ENCODE measurements around the gene JAZF1. TPM values are rescaled to one million over a fixed set of nuclear protein-coding genes. Genes with fewer than 3 reads are reported as not detected.

Gene JAZF1
- total and polyA plus RNA-seq, 2 experiments from 2014 or later, result 9.5 to 12.1 TPM

DNA sequence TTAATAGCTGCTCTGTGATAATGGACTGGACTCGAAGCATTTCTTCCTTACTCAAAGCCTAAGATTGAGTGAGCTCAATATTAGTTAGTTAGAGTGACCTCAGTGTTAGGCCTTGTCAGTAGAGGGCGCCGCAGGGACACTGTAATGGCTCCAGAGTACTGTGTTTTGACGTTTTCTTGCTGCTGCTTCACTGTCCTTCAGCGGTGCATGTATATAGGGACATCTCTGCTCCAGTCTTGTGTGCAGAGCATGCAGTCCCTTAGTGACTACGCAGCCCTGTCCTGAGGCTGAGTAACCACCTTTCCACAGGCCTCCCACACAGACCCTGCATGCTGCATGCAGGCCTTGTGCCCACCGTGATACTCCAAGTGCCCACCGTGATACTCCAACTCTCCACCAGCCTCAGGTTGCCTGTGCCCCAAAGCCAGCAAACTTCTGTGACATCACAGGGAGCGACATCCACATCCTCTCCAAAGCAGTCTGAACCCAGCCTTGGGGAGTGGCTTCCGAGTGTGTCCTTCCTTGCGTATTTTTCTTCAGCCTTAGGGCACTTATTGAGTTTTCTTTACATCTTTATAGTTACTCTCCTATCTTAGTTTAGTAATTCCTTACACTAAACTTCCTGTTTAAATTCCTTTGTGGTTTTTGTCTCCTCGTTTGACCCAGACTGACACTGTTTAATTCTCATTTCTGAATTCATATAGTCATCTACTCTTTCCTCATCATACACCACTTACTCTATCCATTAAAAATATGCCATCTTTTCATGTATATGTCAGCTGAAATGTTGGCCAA, 118.2 kb downstream of the JAZF1 start:
- Histone ChIP-seq H3K79me2 (peaks cover 5% of the 10 kb centered on the region), H4K20me1 (ENCODE audit: insufficient read depth, poor library complexity, severe bottlenecking) (no peaks in the 10 kb centered on the region), H3K36me3 (replicated peaks; ENCODE audit: insufficient read depth, low read depth) (no peaks in the 10 kb centered on the region), H3K4me3 (no peak overlapping the region), H3K9me2 (replicated peaks; ENCODE audit: insufficient read depth) (no peaks in the 10 kb centered on the region), H3K9me3 (ENCODE audit: low read depth) (no peaks in the 10 kb centered on the region), H2AFZ (no peak overlapping the region), H3K27me3 (no peaks in the 10 kb centered on the region), H3K4me1 (ENCODE audit: insufficient read depth) (no peaks in the 10 kb centered on the region), H3K27ac (peak overlapping the region; percentile 8), H3K4me2 (no peak overlapping the region)
- peak; percentile 83 for DNase-seq (ENCODE audit: low spot score)
- no peak for TF ChIP-seq EZH2phosphoT487 (IDR thresholded peaks at IDR 0.05; ENCODE audit: low read depth, severe bottlenecking, unreplicated experiment)
- TF ChIP-seq, protein P1, sequence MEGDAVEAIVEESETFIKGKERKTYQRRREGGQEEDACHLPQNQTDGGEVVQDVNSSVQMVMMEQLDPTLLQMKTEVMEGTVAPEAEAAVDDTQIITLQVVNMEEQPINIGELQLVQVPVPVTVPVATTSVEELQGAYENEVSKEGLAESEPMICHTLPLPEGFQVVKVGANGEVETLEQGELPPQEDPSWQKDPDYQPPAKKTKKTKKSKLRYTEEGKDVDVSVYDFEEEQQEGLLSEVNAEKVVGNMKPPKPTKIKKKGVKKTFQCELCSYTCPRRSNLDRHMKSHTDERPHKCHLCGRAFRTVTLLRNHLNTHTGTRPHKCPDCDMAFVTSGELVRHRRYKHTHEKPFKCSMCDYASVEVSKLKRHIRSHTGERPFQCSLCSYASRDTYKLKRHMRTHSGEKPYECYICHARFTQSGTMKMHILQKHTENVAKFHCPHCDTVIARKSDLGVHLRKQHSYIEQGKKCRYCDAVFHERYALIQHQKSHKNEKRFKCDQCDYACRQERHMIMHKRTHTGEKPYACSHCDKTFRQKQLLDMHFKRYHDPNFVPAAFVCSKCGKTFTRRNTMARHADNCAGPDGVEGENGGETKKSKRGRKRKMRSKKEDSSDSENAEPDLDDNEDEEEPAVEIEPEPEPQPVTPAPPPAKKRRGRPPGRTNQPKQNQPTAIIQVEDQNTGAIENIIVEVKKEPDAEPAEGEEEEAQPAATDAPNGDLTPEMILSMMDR (IDR thresholded peaks at IDR 0.05; ENCODE audit: poor library complexity), result peak; percentile 71
- WGBS (ENCODE audit: low lambda C conversion rate, missing lambda C conversion rate), result 44% methylated on average over 12 of the region's 12 CpGs

DNA sequence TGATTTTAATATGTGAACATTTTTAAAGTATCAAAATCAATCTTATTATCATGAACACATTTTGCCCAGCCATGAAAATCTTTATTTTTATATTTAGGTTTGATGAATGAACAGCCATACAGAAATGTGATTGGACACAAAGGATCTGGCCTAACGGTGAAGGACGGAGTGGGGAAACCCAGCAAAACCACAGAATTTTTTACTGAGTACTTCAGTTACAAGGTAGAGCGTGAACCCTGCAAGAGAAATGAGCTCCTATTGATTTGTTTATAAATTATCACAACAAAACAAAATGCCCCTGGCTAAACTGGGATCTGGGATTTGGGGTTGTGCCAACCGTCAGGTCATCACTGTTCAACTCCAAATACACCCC, 118.8 kb downstream of the JAZF1 start:
- no peak for DNase-seq (ENCODE audit: low spot score)
- H3K27ac ChIP-seq, result no peak overlapping the region
- H4K20me1 ChIP-seq (ENCODE audit: insufficient read depth, poor library complexity, severe bottlenecking), result no peaks in the 10 kb centered on the region
- 76% methylated on average over 4 of the region's 4 CpGs for WGBS (ENCODE audit: low lambda C conversion rate, missing lambda C conversion rate)
- TF ChIP-seq, protein P1 (IDR thresholded peaks at IDR 0.05; ENCODE audit: poor library complexity), result no peak
- no peak for TF ChIP-seq EZH2 (IDR thresholded peaks at IDR 0.05; ENCODE audit: borderline replicate concordance)
- no peak for TF ChIP-seq EZH2phosphoT487 (IDR thresholded peaks at IDR 0.05; ENCODE audit: low read depth, severe bottlenecking, unreplicated experiment)
- no peak overlapping the region for H3K4me3 ChIP-seq
- H3K4me1 ChIP-seq (ENCODE audit: insufficient read depth), result peaks cover 4% of the 10 kb centered on the region
- H2AFZ ChIP-seq, result no peak overlapping the region
- no peaks in the 10 kb centered on the region for H3K9me3 ChIP-seq (ENCODE audit: low read depth)
- no peaks in the 10 kb centered on the region for H3K27me3 ChIP-seq
- no peaks in the 10 kb centered on the region for H3K9me2 ChIP-seq (replicated peaks; ENCODE audit: insufficient read depth)
- peaks cover 5% of the 10 kb centered on the region for H3K79me2 ChIP-seq
- H3K4me2 ChIP-seq, result no peak overlapping the region
- no peaks in the 10 kb centered on the region for H3K36me3 ChIP-seq (replicated peaks; ENCODE audit: insufficient read depth, low read depth)

DNA sequence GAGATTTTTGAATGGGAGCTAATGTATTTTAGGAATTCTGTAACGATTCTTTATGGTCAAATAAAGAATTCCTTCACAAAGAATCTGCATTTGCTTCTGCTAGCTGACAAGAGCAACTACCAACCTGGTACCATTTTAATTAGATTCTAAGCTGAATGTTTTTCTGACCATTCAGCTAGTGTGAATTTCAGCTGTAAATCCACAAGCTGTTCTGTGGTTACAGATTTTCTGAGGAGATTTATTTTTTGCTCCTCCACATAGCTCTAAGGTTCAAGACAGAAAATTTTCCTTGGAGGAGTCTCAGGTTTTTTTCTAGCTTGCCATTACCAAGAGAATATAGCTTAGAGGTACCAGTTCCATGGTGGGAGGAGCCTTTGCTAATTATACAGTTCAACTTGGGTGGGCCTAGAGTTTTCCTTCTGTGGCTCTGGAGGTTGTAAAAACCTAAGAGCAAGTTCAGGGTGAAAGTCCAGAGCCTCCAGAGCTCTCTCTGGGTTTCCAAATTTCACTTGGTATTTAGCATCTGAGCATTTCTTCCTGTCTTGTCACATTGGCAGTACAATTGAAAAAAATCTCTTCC, 120.1 kb downstream of the JAZF1 start:
- WGBS (ENCODE audit: low lambda C conversion rate, missing lambda C conversion rate), result 62% methylated on average over 1 of the region's 1 CpG
- Histone ChIP-seq H3K4me2 (no peak overlapping the region), H3K9me2 (replicated peaks; ENCODE audit: insufficient read depth) (no peaks in the 10 kb centered on the region), H4K20me1 (ENCODE audit: insufficient read depth, poor library complexity, severe bottlenecking) (no peaks in the 10 kb centered on the region), H3K27ac (no peak overlapping the region), H3K27me3 (no peaks in the 10 kb centered on the region), H3K4me3 (no peak overlapping the region), H3K36me3 (replicated peaks; ENCODE audit: insufficient read depth, low read depth) (no peaks in the 10 kb centered on the region), H3K79me2 (peaks cover 5% of the 10 kb centered on the region), H3K9me3 (ENCODE audit: low read depth) (no peaks in the 10 kb centered on the region), H2AFZ (no peak overlapping the region), H3K4me1 (ENCODE audit: insufficient read depth) (peaks cover 17% of the 10 kb centered on the region)
- no peak for DNase-seq (ENCODE audit: low spot score)
- no peak for TF ChIP-seq EZH2phosphoT487 (IDR thresholded peaks at IDR 0.05; ENCODE audit: low read depth, severe bottlenecking, unreplicated experiment)
- no peak for TF ChIP-seq EZH2 (IDR thresholded peaks at IDR 0.05; ENCODE audit: borderline replicate concordance)
- TF ChIP-seq, protein P1 (IDR thresholded peaks at IDR 0.05; ENCODE audit: poor library complexity), result no peak

Data from hepatocyte (in vitro differentiated cells).